HG03469 (cell line): ENCODE measurements around the gene KRTAP2-3.
"Not testable (repeated sequence)": the region's sequence is repeated elsewhere in the genome, so short reads cannot be mapped to it uniquely, and the experiment has no call there.

Source experiments
- ATAC-seq: cut with Tn5 transposase; IDR thresholded peaks from one replicate; pipeline ENCODE4 v1.9.1; 2021; ENCODE audit warnings: mild to moderate bottlenecking, moderate library complexity, moderate number of reproducible peaks; ENCODE audit not compliant: unreplicated experiment

Gene KRTAP2-3

DNA sequence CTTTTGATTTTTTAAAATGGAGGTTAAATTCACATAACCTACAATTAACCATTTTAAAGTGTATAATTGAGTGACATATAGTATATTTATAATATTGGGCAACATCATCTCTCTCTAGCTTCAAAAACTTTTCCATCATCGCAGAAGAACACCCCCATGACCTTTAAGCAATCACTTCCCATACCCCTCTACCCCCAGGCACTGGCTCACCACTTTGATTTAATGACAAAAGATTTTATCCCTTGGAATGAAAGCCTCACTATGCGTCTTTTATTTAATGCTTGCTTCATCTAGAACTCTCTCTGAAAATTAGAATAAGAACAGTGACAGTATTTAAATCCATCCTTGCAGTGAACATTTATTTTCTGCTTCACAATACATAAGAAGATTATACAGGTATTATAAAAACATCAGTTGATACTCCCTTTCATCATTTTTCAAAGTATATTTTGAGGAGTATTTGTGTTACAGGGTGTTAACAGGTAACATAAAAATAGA, 22.0 kb downstream of the KRTAP2-3 start:
- no peak for ATAC-seq

DNA sequence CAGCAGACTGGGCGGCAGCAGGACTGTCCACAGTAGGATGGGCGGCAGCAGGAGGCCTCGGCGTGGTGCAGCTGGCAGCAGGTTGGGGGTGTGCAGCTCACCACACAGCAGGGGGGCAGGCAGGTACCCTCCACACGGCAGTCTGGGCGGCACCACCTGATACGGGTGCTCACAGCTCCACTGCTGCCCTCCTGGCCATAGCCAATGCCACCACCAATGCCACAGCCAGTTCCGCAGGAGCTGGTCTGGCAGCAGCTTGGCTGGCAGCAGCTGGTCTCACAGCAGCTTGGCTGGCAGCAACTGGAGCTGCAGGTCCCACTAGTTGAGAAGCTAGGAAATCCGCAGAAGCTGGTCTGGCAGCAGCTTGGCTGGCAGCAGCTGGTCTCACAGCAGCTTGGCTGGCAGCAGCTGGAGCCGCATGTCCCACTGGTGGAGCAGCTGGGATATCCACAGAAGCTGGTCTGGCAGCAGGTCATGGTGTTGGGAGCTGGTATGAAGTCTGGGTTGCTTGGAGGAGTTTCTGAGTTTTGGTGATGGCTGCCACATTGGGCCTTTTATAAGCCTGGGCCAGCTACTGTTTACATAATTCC, 25.5 kb downstream of the KRTAP2-3 start, which contains the start of gene KRTAP1-3:
KRTAP1-3 (minus strand) TSS at position 529 of the 590 bp plus-strand sequence; CDS start at position 476, 53 bp downstream.
- ATAC-seq: not testable (repeated sequence)

DNA sequence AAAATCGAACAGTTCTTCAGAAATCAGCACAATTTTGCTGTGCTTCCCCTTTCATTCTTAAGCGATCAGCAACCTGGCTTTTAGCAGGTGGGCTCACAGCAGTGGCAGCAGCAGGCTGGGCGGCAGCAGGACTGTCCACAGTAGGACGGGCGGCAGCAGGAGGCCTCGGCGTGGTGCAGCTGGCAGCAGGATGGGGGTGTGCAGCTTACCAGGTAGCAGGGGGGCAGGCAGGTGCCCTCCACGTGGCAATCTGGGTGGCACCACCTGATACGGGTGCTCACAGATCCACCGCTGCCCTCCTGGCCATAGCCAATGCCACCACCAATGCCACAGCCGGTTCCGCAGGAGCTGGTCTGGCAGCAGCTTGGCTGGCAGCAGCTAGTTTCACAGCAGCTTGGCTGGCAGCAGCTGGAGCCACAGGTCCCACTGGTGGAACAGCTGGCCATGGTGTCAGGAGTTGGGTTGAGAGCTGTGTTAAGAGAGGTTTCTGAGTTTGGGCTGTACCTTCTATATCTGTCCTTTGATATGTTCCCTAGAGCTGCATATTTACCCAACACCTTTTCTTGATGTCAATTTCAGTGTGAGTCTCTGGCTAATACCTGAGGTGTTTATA, 30.2 kb downstream of the KRTAP2-3 start, which contains the start of gene KRTAP1-4:
KRTAP1-4 (minus strand) TSS at position 563 of the 613 bp plus-strand sequence; CDS start at position 446, 117 bp downstream.
- ATAC-seq: no peak

DNA sequence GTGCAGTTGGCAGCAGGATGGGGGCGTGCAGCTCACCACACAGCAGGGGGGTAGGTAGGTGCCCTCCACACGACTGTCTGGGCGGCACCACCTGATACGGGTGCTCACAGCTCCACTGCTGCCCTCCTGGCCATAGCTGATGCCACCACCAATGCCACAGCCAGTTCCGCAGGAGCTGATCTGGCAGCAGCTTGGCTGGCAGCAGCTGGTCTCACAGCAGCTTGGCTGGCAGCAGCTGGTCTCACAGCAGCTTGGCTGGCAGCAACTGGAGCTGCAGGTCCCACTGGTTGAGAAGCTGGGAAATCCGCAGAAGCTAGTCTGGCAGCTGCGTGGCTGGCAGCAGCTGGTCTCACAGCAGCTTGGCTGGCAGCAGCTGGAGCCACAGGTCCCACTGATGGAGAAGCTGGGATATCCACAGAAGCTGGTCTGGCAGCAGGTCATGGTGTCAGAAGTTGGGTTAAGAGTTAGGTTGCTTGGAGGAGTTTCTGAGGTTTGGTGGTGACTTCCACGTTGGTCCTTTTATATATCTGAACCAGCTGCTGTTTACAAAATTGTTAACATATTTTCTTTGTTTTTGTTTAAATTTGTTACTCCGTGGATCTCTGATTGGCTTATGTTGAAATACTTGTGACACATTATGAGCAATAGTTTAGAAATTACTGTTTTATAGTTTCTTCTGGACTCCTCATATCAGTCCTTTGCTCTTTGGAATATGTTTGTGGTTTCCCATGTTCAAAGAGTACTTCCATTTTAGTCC, 33.0 kb downstream of the KRTAP2-3 start, which contains the start of gene KRTAP1-5:
KRTAP1-5 (minus strand) TSS at position 494 of the 757 bp plus-strand sequence; CDS start at position 441, 53 bp downstream.
- ATAC-seq: no peak

DNA sequence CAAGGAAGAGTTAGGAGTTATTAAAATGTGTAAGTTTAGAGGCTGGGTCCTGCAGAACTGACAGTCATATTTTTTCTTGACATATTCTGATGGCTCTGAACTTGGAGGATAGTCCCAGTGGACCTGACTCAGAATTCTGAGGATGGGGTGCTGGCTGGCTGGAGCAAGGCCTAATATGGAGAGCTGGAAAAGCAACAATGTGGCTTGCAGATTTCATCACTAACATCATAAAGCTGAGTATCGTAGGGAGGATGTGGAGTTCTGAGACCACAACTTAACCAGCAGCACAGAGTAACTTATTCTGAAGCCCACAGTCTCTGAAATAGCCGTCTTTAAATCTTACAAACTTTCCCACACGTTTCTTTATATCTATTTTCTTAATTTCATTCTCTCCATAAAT, 35.2 kb downstream of the KRTAP2-3 start:
- no peak for ATAC-seq

DNA sequence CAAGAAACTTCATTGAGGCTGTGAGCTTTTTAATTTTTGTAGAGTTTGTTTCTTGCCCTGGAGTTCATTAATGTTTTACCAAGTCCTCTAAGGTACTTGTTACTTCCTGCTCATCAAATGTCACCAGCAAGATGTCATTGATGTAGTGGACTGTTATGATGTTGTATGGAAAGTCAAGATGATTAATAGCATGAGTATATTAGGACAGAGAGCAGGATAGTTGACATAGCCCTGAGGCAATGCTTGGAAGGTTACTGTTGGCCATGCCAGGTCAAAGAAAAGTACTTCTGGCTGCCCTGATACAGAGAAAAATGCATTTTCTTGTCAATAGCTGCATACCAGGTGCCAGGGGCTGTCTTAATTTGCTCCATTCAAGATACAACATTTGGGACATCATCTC, 39.6 kb downstream of the KRTAP2-3 start:
- ATAC-seq: no peak

DNA sequence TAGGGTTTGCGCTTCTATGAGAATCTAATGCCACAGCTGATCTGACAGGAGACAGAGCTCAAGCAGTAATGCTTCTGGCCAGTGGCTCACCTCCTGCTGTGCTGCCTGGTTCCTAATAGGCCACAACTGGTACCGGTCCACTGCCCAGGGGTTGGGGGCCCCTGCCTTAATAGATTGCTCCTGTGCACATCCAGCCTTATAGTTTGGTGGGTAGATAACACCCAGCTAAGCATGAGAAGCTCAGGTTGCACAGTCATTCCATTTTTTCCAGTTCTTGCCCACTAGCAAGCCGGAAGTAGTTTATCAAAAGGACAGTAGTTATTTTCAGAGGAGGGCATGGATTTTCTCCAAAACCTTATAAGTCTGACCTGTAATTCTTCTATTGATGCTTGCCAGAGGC, 40.5 kb downstream of the KRTAP2-3 start:
- ATAC-seq: no peak

DNA sequence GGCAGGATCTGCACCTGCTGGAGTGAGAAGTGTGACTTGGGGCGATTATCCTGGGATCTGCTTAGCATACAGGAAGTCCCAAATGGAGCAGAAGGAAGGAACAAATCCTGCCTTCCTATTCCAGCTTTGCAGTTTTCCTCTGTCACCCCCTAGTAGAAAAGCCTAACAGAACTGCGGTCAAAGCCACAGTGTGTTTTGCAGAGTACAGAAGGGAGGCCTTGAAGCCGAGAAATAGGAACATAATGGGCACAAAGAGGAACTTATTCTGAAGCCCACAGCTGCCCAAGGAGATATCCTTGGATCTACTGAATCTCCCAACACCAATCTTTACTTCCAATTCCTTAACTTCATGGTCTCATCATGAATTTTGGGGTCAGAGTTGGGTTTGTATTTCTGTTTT, 41.4 kb downstream of the KRTAP2-3 start:
- ATAC-seq: no peak

DNA sequence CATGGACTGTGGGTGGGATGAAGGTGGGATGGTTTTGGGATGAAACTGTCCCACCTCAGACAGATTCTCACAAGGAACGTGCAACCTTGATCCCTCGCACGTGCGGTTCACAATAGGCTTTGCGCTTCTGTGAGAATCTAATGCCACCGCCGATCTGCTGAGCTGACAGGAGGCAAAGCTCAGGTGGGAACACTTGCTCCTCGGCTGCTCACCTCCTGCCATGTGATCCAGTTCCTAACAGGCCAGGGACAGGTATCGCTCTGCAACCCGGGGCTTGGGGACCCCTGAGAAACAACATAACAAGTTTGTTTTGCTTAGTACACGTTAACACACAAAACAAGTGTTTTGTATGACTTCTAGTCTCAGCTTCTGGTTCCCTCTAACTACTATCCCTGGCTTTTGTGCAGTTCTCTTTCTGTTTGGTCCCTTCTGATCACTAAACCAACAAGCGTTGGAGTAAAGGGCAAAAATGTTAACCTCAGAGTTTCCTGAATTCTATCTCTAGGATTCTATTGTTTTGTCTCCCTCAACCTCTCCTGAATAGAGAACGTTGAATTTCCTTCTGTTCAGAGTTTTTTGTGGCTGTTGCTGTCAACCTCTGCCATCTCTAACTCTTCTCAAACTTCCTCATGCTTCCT, 43.2 kb downstream of the KRTAP2-3 start:
- no peak for ATAC-seq

DNA sequence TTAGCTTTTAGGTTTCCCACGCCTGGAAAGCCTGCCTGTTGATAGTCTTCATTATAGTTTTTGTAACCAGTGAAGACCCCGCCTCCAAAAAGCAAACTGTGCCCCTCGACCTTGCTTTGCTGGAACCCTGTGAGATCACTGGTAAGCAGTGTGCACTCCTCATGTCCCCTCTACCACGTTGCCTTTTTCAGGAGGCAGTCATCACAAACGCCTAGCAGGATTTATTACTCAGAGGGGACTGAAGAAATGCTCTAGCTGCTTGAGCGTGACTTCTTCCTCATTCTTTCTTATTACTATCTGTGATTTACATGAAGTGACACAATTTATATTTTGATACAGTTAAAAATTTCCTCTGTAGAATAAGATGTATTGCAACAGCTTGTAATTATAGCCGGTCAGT, 44.5 kb downstream of the KRTAP2-3 start:
- no peak for ATAC-seq

DNA sequence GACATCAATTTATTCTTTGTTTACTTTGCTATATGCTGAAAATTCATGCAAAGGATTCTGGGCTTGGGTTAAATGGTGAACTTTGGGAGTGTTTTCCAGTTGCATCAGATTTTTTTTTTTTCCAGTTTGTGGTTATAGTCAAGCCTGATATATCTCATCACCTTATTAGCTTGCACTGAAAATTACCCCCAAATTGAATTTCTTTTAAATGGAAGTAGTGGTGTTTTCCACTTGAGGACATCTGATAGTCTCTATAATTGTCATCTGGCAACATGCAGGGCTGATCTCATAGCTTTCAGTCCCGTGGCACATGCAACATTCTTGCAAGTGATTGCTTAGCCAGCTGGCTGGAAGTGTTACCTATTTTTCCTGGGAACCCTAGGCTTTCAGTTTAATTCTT, 46.3 kb downstream of the KRTAP2-3 start:
- ATAC-seq: no peak

DNA sequence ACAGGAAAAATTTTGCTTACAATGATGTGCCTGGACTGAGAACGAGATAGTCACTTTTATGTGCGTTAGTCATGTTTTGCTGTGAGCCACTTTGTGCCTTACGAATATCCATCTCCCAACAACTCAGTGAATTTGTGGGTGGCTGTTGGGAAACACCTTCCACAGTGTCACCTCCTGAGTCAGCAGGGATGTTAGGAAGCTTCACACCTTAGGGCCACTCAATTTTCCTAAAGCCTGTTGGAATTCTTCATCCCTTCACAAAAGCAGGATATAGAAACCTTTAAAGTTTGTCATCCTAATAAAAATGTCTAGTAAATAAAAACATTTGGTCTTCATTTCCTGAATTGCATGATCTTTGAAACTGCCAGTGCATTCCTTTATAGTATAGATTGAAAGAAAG, 46.7 kb downstream of the KRTAP2-3 start:
- ATAC-seq: no peak

DNA sequence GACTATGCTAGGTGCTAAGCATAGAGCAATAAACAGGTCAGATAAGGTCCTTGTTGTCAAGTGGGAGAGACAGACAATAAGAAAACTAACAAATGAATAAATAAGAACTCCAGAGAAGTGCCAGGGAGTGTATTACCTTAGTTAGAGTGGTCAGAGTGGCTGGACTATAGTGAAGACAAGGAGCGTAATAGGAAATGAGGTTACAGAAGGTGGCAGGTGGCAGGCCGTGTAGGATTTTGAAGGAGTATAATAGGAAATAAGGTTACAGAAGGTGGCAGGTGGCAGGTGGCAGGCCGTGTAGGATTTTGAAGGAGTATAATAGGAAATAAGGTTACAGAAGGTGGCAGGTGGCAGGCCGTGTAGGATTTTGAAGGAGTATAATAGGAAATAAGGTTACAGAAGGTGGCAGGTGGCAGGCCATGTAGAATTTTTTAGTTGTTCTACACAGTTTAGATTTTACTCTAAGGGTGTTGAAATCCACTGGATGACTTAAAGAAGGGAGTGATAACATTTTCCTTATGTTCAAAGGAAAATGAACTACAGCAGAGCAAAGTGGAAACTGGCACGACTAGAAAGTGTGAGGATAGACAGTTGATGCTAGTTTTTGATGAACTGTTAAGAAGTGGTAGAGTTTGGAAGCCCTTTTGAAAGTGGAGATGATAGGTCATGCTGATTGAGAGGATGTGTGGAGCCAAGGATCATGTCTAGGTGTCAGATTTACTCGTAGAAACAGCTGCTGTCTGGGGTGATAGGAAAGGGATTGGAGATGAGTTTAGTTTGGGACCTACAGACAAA, 47.4 kb downstream of the KRTAP2-3 start:
- ATAC-seq: no peak

DNA sequence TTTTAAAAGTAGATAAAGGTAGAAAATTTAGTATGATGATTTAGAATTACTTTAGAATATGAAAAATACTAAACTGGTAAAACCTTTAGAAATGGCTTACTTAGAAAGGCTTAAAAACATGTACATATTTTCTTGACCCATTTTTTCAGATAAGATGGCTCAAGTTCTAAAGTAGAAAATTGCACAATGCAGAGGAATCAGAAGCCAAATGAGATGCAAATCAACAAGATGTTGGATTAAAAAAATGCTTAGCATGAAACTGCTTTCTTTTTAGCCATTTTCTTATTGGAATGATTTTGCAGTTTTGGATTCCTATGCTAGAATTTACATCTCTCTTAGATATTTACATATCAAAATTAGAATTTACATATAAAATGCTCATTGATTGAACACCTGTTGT, 49.5 kb downstream of the KRTAP2-3 start:
- ATAC-seq: no peak

DNA sequence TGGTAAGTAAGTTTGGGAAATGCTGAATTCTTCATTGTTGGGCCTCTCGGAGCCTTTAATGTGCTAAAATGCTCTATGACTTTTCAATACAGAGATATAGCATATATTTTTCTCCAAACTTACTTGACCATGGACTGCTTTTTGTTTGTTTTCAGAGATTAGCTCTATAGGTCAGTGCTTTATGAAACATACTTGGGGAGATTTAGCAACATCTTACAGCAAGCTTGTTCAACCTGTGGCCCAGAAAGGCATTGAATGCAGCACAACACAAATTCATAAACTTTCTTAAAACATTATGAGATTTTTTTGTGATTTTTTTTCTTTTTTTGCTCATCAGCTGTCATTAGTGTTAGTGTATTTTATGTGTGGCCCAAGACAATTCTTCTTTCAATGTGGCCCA, 50.0 kb downstream of the KRTAP2-3 start:
- no peak for ATAC-seq

DNA sequence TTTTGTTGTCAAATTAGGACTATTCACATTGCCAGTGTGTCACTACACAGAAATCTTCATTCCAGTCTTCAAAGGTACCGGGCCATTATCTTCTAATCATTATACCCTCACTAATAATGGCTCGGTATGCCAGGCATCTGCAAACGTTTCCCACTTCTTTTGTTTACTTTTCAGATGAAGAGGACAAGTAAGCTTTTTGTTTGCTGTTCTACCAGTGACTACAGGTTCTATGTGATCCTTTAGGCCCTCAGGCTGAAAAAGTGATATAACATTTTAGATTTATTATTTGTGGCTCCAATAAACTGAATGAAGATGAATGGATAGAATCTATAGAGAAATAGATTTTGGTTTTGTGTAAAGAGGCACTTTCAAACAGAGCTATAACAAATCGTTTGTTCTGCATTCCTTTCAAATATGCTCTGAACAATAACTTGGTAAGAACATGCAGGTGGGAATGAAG, 50.6 kb downstream of the KRTAP2-3 start:
- ATAC-seq: no peak
